Measurements from ENCODE around the gene THRAP3. TPM values are rescaled to one million over a fixed set of nuclear protein-coding genes. Genes with fewer than 3 reads are reported as not detected.

The THRAP3 gene
- total RNA-seq, 2 donors from 2014 or later = 145 to 165 TPM

GRCh38 chr1:36341626-36342320 is 117.5 kb downstream of the THRAP3 start:
- peaks cover 32% of the 10 kb centered on the region for H3K36me3 Mint-ChIP-seq (ENCODE audit: low read depth)
- H3K36me3 ChIP-seq (ENCODE audit: control insufficient read depth, insufficient read depth, low read length) = peaks cover 19% of the 10 kb centered on the region
- no peaks in the 10 kb centered on the region for H3K9me3 Mint-ChIP-seq
- H3K27ac Mint-ChIP-seq = no peak overlapping the region
- H3K4me1 Mint-ChIP-seq = no peaks in the 10 kb centered on the region
- no peak overlapping the region for H3K4me3 Mint-ChIP-seq
- H3K27ac ChIP-seq (ENCODE audit: low read depth, low read length) = no peak overlapping the region
- H3K9me3 ChIP-seq (ENCODE audit: control insufficient read depth, low read length) = no peaks in the 10 kb centered on the region
- WGBS, 2 experiments (ENCODE audit: insufficient coverage in 1 of 2, insufficient read length in 1 of 2) = 91 to 96% methylated on average over 22 to 34 of the region's 34 CpGs
- peaks cover 3% of the 10 kb centered on the region for H3K27me3 Mint-ChIP-seq (ENCODE audit: insufficient read depth)
- TF ChIP-seq CTCF (conservative IDR thresholded peaks at IDR 0.05) = no peak
- H3K4me3 ChIP-seq (ENCODE audit: low read length) = no peak overlapping the region
- H3K4me1 ChIP-seq (ENCODE audit: control insufficient read depth, insufficient read depth, low read length) = no peaks in the 10 kb centered on the region
- H3K9ac ChIP-seq (ENCODE audit: extremely low read depth, low read length, poor library complexity, severe bottlenecking) = no peak overlapping the region
- no peak for DNase-seq
- no peaks in the 10 kb centered on the region for H3K27me3 ChIP-seq (ENCODE audit: control insufficient read depth, insufficient read depth, low read length, poor library complexity, severe bottlenecking)

DNA sequence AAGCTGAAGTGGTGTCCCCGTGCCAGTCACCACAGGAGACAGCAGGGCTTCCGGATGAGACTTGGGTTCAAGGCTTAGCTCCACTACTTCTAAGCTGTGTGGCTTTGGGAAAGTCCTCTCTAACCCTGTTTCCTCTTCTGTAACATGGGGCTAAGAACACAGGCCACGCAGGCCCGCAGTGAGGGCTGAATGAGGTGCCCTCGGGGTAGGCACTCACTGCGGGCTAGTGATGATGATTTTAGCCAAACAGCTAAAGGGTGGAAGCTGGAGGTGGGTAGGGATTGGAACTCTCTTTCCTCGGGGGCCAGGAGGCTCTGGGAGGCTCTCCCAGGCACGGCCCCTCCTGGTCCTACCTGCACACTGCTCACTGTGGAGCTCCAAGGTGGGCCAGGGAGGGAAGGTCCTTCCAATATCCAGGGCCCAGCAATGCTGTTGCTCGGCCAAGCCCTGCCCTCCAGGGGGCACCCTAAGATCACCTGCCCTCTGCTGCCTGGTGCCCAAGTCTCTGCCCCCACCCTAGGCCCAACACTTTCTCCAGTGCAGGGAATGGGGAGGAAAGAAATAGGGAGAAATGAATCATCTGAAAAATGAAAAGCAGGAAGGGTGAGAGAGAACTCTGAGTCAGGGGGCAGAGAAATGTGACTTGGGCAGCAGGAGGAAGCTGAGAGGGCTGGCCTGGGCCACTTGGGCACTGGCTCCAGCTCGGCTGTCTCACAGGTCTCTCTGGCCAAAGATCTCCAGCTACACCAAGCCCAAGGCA is 118.4 kb downstream of the THRAP3 start:
- no peak overlapping the region for H3K9ac ChIP-seq (ENCODE audit: extremely low read depth, low read length, poor library complexity, severe bottlenecking)
- 89 to 96% methylated on average over 3 to 10 of the region's 10 CpGs for WGBS, 2 experiments (ENCODE audit: insufficient coverage in 1 of 2, insufficient read length in 1 of 2)
- no peaks in the 10 kb centered on the region for H3K9me3 Mint-ChIP-seq
- DNase-seq = peak; percentile 86
- H3K27me3 ChIP-seq (ENCODE audit: control insufficient read depth, insufficient read depth, low read length, poor library complexity, severe bottlenecking) = no peaks in the 10 kb centered on the region
- no peak overlapping the region for H3K4me3 Mint-ChIP-seq
- no peaks in the 10 kb centered on the region for H3K4me1 Mint-ChIP-seq
- no peak overlapping the region for H3K4me3 ChIP-seq (ENCODE audit: low read length)
- TF ChIP-seq CTCF (conservative IDR thresholded peaks at IDR 0.05) = peak; percentile 82
- peaks cover 24% of the 10 kb centered on the region for H3K36me3 ChIP-seq (ENCODE audit: control insufficient read depth, insufficient read depth, low read length)
- no peak overlapping the region for H3K27ac ChIP-seq (ENCODE audit: low read depth, low read length)
- H3K27ac Mint-ChIP-seq = no peak overlapping the region
- no peaks in the 10 kb centered on the region for H3K4me1 ChIP-seq (ENCODE audit: control insufficient read depth, insufficient read depth, low read length)
- H3K27me3 Mint-ChIP-seq (ENCODE audit: insufficient read depth) = no peaks in the 10 kb centered on the region
- H3K9me3 ChIP-seq (ENCODE audit: control insufficient read depth, low read length) = no peaks in the 10 kb centered on the region
- peaks cover 38% of the 10 kb centered on the region for H3K36me3 Mint-ChIP-seq (ENCODE audit: low read depth)

- Histone ChIP-seq H3K9ac (ENCODE audit: extremely low read depth, low read length, poor library complexity, severe bottlenecking) (no peak overlapping the region), H3K27me3 (ENCODE audit: control insufficient read depth, insufficient read depth, low read length, poor library complexity, severe bottlenecking) (no peaks in the 10 kb centered on the region)
These were observed 119.6 kb downstream of the THRAP3 start for GRCh38 chr1:36343651-36344394.

More at GRCh38 chr1:36343651-36344394, 119.6 kb downstream of the THRAP3 start:
- no peak for DNase-seq
- Histone ChIP-seq H3K36me3 (ENCODE audit: control insufficient read depth, insufficient read depth, low read length) (peaks cover 35% of the 10 kb centered on the region), H3K4me1 (ENCODE audit: control insufficient read depth, insufficient read depth, low read length) (no peaks in the 10 kb centered on the region), H3K9me3 (ENCODE audit: control insufficient read depth, low read length) (no peaks in the 10 kb centered on the region), H3K4me3 (ENCODE audit: low read length) (no peak overlapping the region), H3K27ac (ENCODE audit: low read depth, low read length) (no peak overlapping the region)
- H3K27ac Mint-ChIP-seq = no peak overlapping the region
- no peaks in the 10 kb centered on the region for H3K9me3 Mint-ChIP-seq
- no peak for TF ChIP-seq CTCF (conservative IDR thresholded peaks at IDR 0.05)
- WGBS, 2 experiments (ENCODE audit: insufficient coverage in 1 of 2, insufficient read length in 1 of 2) = 95 to 97% methylated on average over 16 to 24 of the region's 24 CpGs
- H3K36me3 Mint-ChIP-seq (ENCODE audit: low read depth) = peaks cover 48% of the 10 kb centered on the region
- no peaks in the 10 kb centered on the region for H3K27me3 Mint-ChIP-seq (ENCODE audit: insufficient read depth)
- no peak overlapping the region for H3K4me3 Mint-ChIP-seq
- H3K4me1 Mint-ChIP-seq = no peaks in the 10 kb centered on the region
